ENCODE data around the gene TIMM22.

TIMM22 gene

GRCh38 chr17:1024076-1024475 lies 27.1 kb downstream of the TIMM22 start:
- DNase-seq, result no peak

- DNase-seq, result no peak
Measured at GRCh38 chr17:1025733-1026598, 29.0 kb downstream of the TIMM22 start.

- DNase-seq, result no peak
Measured at GRCh38 chr17:1026599-1026975, 29.7 kb downstream of the TIMM22 start.

DNA sequence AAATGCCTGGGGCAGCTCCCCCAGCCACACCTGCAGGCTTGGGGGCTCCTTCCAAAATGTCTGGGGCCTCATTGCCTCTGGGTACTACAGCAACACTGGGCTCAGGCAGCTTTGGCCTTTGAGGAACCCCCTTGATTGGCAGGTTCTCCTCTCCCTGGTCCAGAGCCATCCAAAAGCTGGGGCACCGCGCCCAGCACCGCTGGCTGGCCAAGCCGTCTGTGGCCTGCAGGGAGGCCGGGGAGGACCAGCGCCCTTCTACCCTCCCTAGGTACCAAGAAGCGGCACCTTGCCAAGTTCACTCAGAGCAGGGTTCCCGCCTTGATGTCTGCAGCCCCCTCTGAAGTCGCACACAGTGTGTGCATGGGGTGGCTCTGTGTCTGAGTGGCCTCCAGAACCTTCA lies 30.1 kb downstream of the TIMM22 start:
- DNase-seq, result no peak

DNA sequence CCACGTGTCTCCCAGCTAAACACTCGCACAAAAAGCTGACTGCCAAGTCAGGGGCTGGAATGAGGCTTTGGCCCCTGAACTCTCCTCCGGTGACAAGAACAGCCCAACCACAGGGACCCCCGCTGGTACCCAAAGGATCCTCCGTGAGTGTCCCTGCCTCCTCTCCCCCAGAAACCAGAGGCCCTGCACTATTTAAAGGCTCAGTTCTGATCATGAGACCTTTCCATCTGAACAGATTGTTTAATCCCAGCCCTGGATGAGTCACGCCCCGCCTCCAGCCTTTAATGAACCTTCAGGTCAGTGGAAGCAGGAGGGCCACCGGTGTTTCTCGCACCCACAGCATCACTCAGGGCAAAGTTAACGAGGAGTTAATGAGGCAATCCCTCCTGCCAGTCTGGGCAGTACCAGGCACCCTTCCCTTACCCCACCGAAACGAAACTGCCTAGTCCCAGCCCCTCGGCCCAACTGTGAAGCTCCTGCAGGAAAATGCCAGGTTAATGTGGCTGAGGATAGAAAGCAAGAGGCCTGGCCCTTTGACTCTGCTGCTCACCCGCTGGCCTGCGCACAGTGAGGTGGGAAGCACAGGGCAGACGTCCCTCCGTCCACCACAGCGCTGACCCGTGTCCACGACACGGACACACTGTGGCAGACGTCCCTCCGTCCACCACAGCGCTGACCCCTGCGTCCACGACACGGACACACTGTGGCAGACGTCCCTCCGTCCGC lies 32.4 kb downstream of the TIMM22 start:
- DNase-seq, result no peak

DNA sequence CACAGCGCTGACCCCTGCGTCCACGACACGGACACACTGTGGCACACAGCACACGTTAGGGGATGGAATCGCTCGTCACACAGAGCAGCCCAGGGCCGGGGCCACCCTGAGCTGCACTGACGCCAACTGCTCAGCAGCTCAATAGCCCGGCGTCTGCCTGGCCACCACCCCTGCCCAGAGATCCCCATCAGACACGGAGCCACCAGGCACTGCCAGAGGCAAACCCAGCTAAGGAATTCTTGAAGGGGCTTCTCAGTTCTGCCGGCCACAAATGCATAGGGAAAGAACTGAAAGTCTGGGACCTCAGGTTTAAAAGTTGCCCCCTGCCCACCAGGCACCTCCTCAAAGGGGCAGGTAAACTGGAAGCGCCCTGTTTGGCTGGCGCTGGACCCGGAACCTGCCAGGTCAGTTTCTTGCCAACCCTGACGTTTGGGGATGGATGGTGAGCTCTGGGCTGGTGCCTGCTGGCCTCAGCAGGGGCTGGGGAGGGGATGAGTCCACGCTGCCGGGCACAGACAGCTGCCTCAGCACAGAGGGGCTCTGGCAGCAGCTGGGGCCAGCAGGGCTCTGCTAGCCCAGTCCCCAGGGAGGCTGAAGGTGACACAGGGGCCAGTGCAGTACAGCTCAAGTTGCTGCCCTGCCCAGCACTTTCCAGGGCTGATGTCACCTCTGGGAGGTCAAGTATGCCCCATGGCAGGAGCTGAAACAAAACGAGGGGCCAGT lies 33.2 kb downstream of the TIMM22 start:
- DNase-seq, result no peak

DNA sequence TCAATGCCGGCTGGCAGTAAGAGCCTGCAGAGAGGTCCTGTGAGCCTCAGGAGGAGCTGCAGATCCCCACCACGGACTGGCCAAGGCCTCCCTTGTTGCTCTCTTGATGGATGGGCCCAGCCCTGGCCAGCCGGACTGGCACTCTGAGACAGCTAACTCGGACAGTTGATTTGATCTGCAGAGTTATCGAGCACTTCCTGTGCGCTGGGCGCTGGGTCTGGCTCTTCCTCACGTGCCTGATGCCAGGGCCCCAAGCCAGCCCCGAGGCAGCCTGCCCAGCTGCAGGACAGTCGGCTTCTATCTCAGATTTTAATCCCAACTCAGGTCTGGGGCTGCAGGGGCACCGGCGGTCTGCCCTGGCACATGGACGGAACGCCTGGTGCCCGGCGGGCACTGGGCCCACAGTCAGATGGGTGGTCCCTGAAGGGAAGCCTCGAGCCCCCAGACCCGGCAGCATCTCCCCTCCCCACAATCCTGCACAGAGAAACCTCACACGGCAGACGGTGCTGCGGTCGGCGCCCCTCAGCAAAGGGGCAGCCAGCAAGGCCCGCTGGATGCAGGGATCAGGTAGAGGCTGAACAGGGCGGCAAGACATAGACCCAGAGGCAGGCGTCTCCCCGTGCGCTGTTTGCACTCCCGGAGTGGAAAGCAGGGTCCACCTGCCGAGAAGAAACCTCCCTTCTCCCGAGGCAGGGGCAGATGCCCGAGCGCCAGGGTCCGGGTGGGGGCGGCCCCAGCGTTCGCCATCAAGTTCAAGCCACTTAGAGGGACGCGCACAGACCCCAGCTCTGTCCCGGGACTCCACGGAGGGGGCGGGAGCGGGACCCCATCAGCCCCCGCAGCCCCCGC lies 34.0 kb downstream of the TIMM22 start:
- DNase-seq, result no peak

GRCh38 chr17:1031711-1032110 lies 34.8 kb downstream of the TIMM22 start:
- no peak for DNase-seq

DNA sequence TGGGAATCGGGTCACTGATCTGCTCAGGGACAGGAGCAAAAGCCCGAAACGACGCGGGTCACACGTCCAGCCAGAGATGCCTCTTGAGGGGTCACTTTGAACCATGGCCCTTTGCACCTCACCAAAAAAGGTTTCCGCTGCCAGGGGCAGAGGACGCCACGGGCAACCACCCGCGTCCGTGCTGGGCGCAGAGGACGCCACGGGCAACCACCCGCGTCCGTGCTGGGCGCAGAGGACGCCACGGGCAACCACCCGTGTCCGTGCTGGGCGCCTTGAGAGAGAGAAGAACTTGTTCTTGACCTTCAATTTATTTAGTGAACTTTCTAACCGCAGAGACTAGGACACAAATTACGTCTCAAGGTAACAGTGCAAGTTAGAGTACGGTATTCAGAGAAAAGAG lies 35.5 kb downstream of the TIMM22 start:
- DNase-seq, result no peak

- no peak for DNase-seq
Measured at GRCh38 chr17:1033503-1033902, 36.6 kb downstream of the TIMM22 start.

DNA sequence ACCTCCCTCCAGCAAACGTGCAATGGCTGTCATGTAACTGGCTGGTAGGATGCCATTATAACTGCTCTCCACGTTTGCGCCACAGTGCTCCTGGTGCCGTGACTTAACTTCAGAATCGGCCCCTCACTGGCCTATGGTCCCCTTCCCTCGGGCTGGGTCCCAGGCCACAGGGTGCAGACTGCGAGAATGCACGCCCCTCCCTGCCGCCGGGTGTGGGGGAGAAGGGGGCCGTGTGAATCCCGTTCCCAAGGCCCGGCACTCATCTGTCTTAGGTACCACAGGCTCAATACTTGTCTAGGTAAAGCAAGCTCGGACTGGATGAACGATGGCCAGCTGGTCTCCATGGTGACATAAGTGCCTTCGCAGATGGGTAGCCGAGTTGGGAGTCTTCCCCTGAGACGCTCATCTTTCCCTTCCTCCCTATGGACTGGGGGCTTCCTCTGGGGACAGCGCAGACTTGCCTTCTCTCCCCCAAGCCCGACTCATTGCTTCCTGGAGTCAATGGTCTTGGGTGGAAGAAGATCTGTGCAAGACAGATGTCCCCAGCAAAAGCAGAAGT lies 37.8 kb downstream of the TIMM22 start:
- no peak for DNase-seq

GRCh38 chr17:1035546-1036170 lies 38.7 kb downstream of the TIMM22 start:
- no peak for DNase-seq

DNA sequence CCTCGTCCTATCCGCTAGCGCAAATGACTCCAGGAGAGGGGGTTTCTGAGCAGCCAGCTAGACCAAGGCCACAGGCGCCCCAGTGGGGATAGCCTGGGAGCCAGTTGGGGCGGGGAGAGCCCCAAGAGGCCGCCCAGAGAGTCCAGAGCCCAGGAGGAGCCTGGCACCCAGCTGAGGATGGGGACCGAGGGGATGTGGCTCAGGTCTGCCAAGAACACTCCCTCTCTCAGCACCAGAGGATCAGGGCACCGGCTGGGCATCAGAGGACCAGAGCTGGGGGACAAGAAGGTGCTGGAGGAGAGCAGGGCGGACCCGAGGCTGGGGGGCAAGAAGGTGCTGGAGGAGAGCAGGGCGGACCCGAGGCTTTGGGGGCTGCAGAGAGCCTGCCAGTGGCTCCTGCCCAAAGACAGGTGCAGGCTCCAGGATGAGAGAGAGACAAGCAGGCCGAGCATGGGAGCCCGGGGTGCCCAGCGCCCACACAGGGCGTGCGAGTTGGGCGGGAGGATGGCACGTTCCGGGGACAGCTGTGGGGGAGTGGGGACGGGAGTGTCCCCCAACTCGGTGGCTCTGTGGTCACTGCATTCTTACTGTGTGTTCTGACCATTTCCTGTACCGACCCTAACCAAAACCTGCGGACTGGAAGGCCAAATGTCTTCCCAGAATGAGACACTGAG lies 39.4 kb downstream of the TIMM22 start:
- no peak for DNase-seq

- no peak for DNase-seq
Measured at GRCh38 chr17:1036845-1037237, 39.9 kb downstream of the TIMM22 start.

GRCh38 chr17:1037238-1037879 lies 40.4 kb downstream of the TIMM22 start:
- no peak for DNase-seq

GRCh38 chr17:1038459-1039122 lies 41.7 kb downstream of the TIMM22 start:
- no peak for DNase-seq

- DNase-seq, result no peak
Measured at GRCh38 chr17:1039123-1039507, 42.2 kb downstream of the TIMM22 start.

- no peak for DNase-seq
Measured at GRCh38 chr17:1039511-1040215, 42.7 kb downstream of the TIMM22 start.

GRCh38 chr17:1040216-1040600 lies 43.3 kb downstream of the TIMM22 start:
- no peak for DNase-seq

DNA sequence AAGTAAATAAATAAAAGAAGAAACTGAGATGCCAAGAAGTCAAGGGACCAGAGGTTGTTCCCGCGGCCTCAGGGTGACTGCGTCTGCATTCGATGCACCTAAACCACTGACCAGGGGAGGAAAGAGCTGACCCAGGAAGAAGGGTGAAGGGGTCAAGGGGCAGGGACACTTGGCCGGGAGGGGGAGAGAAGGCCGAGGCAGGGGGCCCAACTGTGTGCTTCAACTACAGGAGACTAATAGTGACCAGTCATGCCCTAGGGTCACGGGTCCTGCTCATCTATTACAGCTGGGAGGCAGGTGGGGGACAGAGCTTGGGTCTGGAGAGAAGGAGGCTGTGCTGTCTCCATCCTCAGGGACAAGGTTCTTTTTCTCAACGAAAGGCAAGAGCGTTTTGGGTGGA lies 44.8 kb downstream of the TIMM22 start:
- DNase-seq, result no peak
